Fibroblast of pulmonary artery (primary cell): ENCODE measurements around the gene GUCY2C.
A peak's percentile ranks its signal among the peaks of the same experiment; 100 is the strongest.

Experiments used
- DNase-seq: peaks from one replicate; pipeline ENCODE4 v3.0.0-alpha.2; 2010; ENCODE audit warnings: low read depth
- H3K4me3 ChIP-seq: replicated peaks from 2 replicates; pipeline ENCODE4 v1.5.1; 2011; ENCODE audit warnings: low read depth, mild to moderate bottlenecking, control low read depth, low read length, moderate library complexity
- CTCF ChIP-seq: IDR thresholded peaks from 2 replicates; pipeline ENCODE4 v1.5.1; 2011; ENCODE audit warnings: mild to moderate bottlenecking, control low read depth, low read length, inconsistent platforms; ENCODE audit errors: missing control alignments

The GUCY2C gene

GRCh38 chr12:14635776-14636175 is 60.6 kb downstream of the GUCY2C start:
- no peak for TF ChIP-seq CTCF
- peak; percentile 7 for DNase-seq
- H3K4me3 ChIP-seq, result no peak overlapping the region

GRCh38 chr12:14630793-14631192 is 65.6 kb downstream of the GUCY2C start:
- no peak for TF ChIP-seq CTCF
- H3K4me3 ChIP-seq, result no peak overlapping the region
- no peak for DNase-seq

DNA sequence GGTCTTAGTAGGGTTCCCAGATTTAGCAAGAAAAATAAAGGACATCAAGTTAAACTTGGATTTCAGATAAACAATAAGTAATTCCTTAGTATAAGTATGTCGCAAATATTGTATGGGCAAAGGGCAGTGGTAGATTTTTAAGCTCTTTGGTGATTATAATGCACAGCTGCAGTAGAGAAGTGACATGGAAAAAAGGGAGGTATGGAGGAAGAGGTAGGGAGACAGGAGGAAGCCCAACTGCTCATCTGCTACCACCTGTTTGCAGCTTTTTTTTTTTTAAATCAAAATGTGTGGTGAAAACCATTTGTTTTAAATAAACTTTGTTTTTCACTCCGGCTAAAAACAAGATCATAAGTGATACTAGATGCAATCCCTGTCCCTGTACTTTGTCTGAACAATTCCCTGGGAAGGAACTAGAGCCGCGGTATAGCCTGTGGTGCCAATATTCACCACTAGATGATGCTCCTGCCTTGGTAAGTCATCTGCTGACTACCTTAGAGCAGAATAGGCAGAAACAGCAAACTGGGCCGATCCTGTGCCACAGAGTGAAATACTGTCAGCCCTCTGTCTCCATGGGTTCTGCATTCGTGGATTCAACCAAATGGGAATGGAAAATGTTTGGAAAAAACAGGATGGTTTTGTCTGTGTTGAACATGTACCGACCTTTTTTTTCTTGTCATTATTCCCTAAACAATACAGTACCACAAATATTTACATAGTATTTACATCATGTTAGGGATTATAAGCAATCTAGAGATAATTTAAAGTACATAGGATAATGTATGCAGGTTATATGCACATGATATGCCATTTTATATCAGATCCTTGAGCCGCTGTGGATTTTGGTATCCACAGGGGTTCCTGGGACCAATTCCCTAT is 66.3 kb downstream of the GUCY2C start:
- DNase-seq, result peak; percentile 82
- H3K4me3 ChIP-seq, result no peak overlapping the region
- TF ChIP-seq CTCF, result no peak

GRCh38 chr12:14628771-14629170 is 67.6 kb downstream of the GUCY2C start:
- no peak overlapping the region for H3K4me3 ChIP-seq
- DNase-seq, result no peak
- TF ChIP-seq CTCF, result no peak

GRCh38 chr12:14621826-14622225 is 74.6 kb downstream of the GUCY2C start:
- DNase-seq, result no peak
- TF ChIP-seq CTCF, result no peak
- H3K4me3 ChIP-seq, result no peak overlapping the region

DNA sequence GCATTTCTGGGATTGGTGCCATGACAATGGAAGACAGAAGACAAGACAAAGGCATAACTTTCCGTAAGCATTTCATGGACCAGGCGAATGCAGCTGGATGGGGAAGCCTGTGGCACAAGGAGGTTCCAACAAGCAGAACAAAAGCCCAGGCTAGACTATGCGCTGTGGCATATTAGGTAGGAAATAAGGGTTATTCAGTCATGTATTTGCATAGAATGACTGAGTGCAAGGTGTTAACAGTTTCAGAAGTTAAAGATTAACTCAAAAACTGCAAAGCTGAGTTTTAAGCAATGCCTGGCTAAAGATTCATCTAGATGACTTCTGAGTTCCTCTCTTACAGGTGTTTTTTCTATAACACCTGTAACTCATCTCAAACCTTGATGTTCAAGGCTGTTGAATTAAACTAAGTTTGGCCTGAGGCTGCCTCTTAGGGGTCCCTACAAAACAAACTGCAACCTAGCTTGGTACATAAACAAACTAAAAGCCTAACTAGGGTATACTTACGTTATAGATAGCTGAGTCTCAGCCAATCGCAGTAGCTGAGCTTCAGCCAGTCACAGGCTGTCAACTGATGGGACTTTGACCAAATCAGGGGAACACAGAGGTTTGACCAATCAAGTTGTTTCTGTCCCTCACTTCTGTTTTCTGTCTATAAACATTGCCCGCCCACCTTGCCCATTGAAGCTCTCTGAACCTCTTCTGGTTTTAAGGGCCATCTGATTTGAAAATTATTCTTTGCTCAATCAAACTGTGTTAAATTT is 76.5 kb downstream of the GUCY2C start:
- DNase-seq, result no peak
- H3K4me3 ChIP-seq, result no peak overlapping the region
- TF ChIP-seq CTCF, result no peak
